ENCODE measurements around the gene GPR149.

DNA sequence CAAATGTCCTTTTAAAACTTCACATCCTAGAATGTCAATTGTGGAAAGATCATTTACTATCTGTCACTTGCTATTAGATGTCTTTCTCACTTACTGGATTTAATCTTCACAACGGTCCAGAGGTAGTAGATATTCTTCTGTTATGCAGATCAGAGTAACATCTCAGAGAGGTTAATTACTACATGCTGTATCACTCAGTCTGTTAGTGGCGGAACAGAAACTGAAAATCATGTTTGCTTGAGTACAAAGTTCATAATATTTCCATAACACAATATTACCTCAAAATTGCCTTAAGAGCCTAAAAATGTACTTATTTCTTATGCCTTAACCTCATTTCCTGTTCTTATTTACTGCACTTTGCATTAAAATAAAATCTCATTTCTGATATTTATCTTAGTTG lies 28.6 kb upstream of the GPR149 start:
- TF ChIP-seq CTCF (conservative IDR thresholded peaks at IDR 0.05 in 1 of 2, IDR thresholded peaks at IDR 0.05 in 1 of 2; ENCODE audit: extremely low read depth in 1 of 2, insufficient read depth in 1 of 2, low read depth in 1 of 2, low read length in 2 of 2) (no peak), EZH2 (IDR thresholded peaks at IDR 0.05; ENCODE audit: borderline replicate concordance, low read length) (no peak)
